HG03460 (cell line): Measurements from ENCODE around the gene TRIM65.
"Not testable (repeated sequence)": the region's sequence is repeated elsewhere in the genome, so short reads cannot be mapped to it uniquely, and the experiment has no call there.

Experiments
- ATAC-seq: cut with Tn5 transposase; IDR thresholded peaks from one replicate; pipeline ENCODE4 v1.9.1; 2021; ENCODE audit not compliant: unreplicated experiment

Gene TRIM65

DNA sequence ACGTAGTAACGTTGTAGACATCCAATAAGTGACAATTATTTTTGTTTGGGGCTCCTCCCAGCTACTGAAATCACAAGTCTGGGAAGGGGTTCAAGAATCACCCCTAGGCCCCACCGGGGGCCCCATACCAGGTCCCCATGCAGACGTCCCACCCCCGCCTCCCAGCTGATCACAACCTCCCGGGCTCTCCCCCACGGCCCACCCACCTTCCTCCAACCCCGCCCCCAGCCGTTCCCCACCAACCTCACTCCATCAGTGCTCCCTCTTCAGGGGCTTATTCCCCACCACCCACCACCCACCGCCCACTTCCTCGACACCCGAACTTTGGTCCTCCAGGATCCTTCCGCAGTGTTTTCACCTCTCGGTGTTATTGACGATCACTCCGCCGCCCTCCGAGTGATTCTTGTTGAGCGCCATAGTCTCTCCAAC, 41.9 kb downstream of the TRIM65 start:
- no peak for ATAC-seq

DNA sequence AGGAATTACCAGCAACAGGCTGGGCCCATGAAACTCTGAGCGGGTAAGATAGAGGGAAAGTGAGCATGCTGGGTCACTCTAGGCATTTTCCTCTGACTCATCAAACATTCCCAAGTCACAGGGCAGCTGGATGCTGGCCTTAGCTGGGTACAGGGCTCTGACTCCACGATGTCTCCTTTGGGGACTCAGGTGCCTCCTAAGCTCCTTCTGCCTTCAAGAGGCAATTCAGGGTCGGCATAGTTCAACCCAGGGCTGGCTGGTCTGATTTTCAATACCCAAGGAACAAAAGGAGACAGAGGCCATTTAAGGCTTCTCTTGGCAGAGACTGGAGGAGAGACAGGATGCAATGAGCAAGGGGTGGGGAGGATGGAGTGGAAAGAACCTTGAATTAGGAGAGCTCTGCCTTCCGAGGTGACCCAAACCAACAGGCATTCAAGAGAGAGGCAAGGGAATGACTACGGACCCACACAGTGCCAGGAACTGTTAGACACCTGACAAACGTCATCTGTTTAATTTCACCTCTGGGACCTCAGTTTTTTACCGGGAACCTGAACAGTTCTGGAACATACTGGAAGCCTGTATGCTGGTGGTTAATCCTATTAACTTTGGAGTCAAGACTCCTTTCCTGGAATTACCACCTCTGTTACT, 42.5 kb downstream of the TRIM65 start:
- ATAC-seq: no peak

DNA sequence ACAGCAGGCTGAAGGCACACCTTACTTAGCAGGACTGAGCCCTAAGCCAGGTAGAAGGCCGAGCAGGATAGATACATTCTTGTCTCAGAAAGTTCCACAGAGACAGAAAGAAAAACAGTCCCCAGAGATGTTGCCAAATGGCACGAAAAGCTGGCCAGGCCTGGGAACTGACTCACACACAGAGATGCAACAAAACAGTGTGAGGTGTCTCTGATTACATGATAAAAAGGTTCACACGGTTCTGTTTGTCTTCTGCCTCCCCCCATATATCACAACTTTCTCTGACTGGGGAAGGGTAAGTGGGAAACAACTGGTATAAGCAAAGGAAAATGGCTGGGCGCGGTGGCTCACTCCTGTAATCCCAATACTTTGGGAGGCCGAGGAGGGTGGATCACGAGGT, 43.3 kb downstream of the TRIM65 start:
- ATAC-seq: no peak

DNA sequence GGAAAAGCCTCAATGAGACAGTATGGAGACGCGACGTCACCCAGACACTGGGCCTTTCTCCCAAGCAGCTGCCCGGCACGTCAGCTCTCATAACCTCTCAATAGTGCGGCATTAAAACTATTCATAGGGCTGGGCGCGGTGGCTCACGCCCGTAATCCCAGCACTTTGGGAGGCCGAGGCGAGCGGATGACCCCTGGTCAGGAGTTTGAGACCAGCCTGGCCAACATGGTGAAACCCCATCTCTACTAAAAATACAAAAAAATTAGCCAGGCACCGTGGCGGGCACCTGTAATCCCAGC, 45.1 kb downstream of the TRIM65 start:
- ATAC-seq: not testable (repeated sequence)

DNA sequence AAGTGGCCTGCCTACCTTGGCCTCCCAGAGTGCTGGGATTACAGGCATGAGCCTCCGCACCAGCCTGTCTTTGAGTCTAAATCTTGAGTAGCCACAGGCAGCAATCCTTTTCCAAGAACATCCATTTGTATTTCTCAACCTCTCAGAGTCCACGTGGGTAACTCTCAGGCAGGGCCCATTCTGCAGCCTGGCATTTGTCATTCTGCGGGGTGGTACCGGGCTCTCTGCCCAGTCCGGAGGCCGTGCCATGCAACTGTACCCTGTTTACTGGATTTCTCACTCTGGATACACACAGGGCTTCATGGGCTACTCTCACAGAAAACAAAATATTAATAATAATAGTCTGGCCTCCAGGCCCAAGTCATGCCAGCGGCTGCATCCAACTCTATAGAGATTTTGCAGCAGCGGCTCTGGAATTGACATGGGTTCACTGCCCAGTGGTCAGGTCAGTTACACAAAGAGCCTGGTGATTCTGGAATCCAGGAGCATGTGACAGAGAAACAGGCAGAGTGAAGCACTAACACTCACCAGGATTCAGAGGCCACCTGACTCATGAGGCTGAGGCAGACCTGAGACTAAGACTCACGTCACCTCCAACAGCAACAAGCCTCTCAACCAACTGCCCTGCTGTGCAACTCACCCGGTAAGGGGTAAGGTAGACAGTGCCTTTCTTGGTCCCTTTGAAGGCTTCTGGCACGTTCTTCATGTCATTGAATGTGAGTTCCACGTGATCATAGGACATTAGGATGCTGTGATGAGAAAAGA, 45.6 kb downstream of the TRIM65 start:
- no peak for ATAC-seq

DNA sequence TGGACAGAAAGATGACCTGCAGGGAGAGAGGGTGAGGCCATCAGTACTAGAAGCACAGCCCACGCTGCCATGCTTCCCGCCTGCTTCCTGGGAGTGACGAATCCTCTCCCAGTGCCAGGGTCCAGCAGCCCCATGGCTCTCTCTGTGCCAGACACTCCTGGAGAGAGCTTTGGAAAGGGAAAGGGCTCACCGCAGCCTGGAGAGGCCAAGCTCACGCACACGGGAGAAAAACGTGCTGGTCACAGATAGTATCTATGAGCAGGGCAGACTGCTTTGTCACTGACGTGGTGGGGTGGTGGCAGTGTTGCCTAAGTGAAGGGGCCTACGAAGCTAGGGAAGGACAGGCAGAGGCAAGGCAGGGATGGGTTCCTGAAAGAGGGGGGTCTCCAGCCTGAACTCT, 47.0 kb downstream of the TRIM65 start:
- no peak for ATAC-seq

DNA sequence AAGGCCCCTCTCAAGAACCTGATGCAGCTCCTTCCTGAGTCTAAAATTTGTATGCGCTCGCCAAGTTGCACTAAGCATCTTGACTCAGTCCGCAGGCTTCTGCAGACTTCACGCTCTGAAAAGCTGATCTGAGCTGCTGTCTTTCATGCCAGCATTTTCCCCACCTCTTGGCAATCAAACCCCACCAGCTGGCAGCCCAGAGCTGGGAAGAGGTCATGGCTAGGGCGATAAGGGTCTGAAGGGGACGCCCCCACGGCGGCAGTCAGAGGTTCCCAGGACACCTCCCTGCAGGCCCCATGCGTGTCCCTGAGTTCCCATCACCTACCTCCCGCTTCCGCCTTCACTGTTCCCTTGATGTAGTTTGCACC, 47.5 kb downstream of the TRIM65 start:
- ATAC-seq: no peak

DNA sequence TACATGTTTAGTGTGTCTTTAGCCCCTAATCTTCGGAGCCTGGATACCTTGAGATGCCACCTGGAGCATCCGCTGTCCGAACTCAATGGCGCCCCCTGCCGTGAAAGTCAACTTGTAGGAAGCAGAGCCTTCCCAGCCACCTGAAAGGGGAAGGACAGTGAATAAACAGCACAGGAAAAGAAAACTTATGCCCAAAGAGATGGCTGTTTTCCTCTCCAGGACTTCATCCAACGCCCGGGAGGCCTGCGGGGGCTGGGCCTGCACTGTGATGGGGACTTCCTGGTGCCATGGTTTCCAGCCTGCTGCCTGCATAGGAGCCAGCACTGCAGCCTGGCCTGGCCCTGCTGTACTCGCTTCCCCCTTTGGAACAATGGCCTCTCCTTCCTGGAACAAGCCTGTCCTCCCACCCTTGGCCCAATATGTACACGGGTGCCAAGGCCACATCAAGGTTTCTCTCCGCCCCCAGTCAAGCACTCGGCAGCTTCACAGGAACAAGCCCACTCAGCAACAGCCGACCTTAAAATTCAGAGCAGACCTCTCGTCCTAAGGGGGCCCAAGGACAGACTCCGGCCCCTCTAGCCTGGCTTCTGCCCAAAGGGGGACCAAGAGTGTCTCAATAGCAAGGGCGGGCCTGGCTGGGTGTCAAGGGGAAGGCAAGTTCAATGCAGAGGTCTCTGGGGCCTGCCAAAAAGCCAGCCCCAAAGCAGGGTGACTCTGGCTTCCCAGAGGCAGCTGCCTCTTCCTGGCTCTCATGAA, 48.0 kb downstream of the TRIM65 start:
- no peak for ATAC-seq

DNA sequence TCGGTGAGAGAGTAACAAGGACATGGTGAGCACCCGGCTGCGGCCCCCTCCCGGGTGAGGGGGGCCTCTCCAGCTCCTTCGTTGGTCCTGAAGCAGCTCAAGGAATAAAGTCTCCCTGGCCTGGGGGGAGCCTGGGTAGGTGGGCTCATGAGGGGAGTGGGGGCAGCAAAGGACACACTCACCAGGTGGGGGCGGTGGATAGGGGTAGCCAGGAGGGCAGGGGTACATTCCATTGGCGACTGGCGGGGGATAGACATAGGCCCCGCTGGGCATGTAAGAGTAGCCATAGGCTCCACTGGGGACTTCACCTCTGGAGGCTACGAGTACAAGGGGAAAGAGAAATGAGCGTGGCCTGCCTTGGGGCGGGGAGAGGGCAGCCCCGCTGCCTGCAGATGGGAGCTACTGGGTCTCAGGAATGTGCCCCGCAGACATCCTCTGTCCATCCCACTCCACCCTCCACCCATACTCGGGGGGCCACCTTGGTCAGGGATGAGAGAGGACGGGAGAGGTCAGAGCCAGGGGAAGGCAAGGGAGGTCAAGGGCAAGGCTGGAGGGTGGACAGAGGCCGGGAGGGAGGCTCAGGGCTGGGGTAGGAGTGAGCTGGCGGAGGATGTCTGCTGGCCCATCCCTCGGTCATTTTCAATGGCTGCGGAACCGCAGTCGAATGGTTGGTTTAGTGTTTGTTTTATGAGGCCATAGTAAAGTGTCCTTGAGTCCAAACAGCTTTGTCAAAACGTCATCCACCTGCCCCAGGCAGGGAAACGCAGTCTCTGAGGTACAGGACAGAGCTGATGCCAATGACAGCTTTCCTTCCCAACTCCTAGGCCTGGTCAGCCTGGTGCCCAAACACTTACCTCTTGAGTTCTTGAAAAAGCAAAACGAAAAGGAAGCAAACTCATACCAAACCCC, 48.9 kb downstream of the TRIM65 start:
- no peak for ATAC-seq

DNA sequence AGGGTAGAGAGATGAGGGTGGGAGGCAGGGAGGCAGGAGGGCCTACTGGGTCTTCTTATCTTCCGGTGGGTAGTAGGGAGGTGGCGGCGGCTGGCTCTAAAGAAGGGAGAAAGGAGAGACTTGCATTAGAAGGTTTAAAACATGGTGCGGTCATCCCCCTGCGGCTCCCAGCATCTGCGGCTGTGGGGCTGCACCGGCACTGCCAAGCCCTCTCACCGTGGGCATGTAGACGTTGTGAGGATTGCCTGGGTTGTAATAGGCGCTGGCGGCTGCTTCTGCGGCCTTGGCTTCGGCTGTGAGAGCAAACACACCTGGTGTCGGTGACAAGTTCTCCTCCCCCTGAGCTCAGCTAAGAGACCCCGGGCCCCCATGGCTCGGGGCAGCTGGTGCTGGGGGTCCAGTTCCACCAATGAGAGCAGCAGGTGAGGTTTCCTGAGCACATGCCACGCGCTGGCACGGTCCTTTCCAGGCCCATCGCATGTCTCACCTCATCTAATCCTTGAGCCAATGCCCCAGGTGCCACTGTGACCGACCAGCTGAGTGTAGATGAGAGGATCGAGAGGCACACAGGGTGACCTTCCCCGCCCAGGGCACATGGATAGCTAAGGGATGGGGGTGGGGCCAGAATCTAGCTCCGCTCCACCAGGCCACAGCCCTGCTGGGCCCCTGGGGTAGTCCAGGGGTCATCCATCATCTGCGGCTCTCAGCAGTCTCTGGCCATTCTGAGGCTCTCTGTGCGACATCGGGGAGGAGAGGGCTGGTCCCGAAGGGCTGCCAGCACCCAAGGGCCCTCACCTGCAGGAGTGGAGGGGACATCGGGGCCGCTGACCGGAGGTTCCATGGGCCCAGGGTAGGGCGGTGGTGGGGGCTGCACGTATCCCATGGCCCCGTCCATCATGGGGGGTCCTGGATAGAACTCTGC, 49.8 kb downstream of the TRIM65 start:
- ATAC-seq: no peak

DNA sequence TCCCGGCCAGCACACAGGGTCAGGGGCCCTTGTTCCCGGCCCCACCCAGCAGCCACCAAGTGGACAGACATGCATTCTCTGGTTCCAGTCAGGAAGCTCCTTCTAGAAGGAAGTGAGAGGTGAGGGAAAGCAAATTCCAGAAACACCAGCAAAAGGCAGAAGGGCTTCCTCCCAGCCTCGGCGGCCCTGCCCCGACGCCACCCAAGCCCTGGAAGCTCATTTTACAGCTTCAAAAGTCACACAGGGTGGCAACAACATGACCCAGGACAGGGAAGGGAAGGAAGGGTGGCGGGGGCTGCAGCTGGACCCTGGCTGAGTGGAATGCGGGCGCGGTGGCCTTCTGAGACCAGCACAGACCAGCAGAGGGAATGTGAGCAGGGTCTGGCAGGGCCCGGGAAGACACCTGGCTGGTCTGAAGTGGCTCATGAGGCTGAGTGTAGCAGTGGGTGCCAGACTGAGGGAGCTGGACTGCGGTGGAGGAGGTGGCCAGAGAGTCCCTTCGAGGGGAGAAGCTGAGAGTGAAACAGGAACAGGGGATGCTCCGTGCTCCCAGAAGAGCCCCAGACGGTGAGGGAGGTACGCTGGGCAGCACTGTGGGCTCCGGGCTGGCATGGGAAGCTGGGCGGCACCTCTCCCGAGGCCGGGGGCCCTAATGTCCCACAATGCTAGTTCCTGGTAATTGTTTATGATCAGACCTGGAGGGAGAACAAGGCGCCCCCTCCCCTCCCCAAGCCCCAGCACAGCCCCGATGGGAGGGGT, 50.6 kb downstream of the TRIM65 start:
- ATAC-seq: no peak

DNA sequence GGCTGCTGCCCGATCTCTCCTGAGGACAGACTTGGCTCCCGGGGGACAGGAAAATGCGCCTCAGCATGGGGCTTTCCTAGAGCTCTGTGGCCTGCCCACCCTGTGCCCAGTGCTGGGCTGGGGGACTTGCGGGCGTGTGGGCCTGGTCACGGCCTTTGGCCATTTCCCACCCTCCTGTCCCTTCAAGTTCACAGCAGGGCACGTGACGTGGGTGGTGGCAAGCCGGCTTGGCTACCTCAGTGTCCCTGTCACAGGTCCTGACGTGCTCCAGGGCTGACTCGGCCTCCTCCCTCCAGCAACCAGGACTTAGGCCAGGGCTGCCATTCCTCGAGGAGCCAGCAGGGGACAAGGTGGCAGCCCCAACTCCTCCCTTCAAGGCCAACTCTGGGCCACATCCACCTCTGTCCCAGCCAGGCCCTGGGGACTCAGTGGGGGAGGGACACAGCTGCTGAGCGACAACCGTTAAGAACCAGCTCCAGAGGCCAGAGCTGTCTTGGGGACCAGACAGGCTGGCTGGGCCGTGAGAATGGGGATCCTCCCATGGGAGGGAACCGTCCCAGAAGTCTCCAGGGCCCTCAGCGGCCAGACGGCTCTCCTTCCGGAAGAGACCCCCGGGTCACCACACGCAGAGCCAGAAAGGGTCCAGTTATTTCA, 51.6 kb downstream of the TRIM65 start:
- peak; percentile 63 for ATAC-seq

DNA sequence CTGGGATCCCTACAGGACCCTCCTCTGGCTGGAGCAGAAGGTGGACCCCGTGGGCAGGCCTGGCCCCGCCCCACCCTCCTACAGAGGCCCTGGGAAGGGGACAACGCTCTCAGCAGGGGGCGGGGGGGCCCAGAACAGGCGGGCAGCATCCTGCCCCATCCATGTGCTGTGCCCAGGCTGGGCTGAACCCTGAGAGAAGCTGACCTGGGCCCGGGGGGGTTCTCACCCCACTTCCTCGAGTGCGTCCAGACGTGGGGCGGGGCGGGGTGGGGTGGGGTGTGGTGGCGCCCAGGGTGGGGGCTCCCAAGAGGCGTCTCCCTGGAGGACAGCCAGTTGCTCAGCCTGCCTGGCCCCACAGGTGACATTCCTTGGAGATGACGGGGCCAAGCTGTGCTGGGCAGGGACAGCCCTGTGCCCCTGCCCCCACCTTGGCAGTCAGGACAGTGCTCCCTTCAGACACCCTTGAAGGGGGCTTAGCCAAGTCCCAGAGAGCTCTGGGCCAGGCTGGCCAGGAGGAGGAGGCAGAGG, 52.2 kb downstream of the TRIM65 start:
- ATAC-seq: peak; percentile 16

DNA sequence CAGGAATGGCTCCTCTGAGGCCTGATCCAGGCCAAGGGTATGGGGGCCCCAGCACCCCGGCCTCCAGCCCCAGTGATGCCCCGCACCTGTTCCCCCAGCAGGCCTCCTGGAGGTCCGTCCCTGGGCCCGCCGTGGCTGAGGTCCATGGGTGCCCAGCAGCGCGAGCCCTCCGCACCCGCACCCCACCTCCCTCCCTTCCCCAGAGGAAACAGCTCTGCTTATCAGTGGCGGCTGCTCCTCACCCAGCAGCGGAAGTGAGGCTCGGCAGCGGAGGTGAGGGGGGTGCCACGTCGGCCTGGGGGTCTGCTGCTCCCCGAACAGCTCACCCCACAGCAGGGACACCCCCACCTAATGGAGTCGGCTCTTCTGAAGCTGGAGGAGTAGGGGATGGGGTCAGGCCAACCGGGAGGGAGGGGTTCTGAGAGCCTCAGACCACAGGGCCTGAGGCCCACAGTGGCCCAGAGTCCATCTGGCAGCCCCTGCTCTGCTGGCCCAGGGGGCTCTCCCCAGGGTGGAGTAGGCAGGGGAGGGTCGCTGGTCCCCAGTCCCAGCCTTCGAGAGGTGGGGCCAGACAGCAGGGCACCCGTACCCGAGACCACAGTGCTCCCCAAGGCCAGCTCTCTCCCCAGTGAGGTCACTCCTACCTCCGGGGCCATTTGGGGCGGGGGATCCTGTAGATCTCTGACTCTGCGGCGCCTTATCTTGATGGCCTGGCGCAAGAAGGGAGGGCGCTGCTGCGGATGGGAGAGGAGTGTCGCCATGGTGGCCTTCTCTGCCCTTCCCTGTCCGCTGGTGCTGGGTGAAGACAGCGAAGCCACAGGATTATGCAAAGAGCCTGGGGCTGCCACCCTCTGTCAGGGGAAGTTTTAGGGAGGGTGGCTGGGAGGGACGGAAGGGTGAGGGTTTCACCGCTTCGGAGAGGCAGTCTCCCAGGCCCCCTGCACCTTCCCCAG, 52.9 kb downstream of the TRIM65 start, which contains the start of gene UNC13D:
TSS of gene UNC13D (minus strand) at position 828 of the 953 bp plus-strand sequence. CDS start at position 761, 67 bp downstream.
- ATAC-seq: peak; percentile 22

DNA sequence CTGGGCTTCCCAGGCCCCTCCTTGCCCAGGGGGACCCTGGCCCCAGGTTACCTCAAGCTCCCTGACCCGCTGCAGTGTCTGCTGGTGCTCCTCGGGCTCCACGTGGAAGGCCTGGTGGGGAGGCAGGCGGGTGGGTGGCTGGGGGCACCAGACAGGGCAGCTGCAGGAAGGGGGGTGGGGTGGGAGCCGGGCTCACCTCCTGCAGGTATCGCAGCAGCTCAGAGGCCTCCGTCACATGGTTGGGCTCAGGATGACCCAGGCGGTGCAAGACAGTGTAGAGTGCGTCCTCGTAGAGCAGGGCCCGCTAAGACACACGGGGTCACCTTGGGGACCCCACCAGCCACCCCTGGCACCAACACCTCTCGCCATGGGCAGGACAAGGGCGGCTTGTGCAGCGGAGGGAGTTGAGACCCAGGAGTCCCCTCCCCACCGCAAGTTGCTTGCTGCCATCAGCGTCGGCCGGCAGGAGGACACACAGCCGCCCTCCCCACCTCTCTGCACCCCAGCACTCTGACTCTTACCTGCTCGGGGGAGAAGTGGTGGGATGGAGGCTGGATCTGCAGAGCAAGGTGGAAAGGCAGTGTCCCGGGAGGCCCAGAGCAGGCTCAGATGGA, 53.7 kb downstream of the TRIM65 start:
- no peak for ATAC-seq

DNA sequence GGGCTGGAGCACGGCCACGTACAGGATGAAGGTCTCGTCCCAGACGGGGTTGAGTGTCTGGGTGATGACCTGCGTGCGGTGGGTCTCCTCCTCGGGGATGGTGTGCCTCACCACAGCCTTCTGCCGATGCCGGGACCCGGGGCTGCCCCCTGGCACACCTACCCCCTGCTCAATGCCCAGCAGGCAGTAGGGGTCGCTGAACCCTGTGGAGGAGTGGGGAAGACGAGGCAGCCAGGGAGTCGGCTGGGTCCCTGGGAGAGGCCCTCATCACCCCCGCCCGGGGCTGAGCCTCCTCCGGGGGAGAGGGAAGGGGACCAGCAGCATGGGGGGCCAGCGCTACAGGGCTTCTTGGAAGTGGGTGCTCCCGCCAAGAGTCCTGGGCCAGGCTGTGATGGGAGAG, 54.3 kb downstream of the TRIM65 start:
- no peak for ATAC-seq

DNA sequence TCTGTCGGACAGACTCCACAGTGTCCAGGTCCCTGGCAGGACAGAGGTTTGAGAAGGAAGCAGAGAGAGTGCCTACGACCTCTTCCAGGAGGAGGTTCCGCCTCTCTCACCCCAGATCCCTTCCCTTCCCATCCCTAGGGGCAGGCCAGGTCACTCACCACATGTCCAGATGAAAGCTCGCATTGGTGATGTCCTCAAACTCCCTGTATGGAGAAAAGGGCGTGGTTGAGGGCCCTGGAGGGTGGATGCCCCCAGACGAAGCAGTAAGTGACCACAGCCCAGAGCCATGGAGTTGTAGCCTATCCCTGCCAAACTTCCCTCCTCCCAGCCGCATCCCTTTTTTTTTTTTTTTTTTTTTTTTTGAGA, 56.0 kb downstream of the TRIM65 start:
- no peak for ATAC-seq
